Neural progenitor cell (in vitro differentiated cells): ENCODE data around the gene FAM162B.

Source experiments
- EZH2phosphoT487 ChIP-seq: fragments of 200-600 bp; sonication (generic); IDR thresholded peaks from 2 replicates; pipeline ENCODE4 v1.6.1; 2017; ENCODE audit warnings: antibody characterized with exemption
- TF ChIP-seq, protein P1 (sequence below): fragments of 200-600 bp; sonication (generic); IDR thresholded peaks from 2 replicates; pipeline ENCODE4 v1.5.1; 2017; ENCODE audit warnings: antibody characterized with exemption, mild to moderate bottlenecking

GRCh38 chr6:116812051-116812650 lies 46.6 kb upstream of the FAM162B start:
- no peak for TF ChIP-seq EZH2phosphoT487
- TF ChIP-seq, protein P1, sequence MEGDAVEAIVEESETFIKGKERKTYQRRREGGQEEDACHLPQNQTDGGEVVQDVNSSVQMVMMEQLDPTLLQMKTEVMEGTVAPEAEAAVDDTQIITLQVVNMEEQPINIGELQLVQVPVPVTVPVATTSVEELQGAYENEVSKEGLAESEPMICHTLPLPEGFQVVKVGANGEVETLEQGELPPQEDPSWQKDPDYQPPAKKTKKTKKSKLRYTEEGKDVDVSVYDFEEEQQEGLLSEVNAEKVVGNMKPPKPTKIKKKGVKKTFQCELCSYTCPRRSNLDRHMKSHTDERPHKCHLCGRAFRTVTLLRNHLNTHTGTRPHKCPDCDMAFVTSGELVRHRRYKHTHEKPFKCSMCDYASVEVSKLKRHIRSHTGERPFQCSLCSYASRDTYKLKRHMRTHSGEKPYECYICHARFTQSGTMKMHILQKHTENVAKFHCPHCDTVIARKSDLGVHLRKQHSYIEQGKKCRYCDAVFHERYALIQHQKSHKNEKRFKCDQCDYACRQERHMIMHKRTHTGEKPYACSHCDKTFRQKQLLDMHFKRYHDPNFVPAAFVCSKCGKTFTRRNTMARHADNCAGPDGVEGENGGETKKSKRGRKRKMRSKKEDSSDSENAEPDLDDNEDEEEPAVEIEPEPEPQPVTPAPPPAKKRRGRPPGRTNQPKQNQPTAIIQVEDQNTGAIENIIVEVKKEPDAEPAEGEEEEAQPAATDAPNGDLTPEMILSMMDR: no peak
